ENCODE results near the gene LRMDA. TPM values are rescaled to one million over a fixed set of nuclear protein-coding genes. Genes with fewer than 3 reads are reported as not detected.

LRMDA gene
- total and polyA plus RNA-seq, 2 of the 4 experiments (the other 2 are of a cell fraction): 0.07 TPM; not detected in 1

GRCh38 chr10:75616076-75616475 is 184.7 kb downstream of the LRMDA start:
- BruUV-seq (replicated peaks): no TSS peak
- TF ChIP-seq FOS (IDR thresholded peaks at IDR 0.05; ENCODE audit: low read depth, low read length): no peak
- TF ChIP-seq CEBPB (IDR thresholded peaks at IDR 0.05; ENCODE audit: low read depth, low read length): no peak
- no peak for TF ChIP-seq BHLHE40 (IDR thresholded peaks at IDR 0.05; ENCODE audit: low read depth, low read length)
- TF ChIP-seq USF2 (IDR thresholded peaks at IDR 0.05; ENCODE audit: low read depth, low read length): no peak
- no peak for TF ChIP-seq RAD21 (IDR thresholded peaks at IDR 0.05; ENCODE audit: low read length)
- TF ChIP-seq ELK1 (IDR thresholded peaks at IDR 0.05; ENCODE audit: borderline replicate concordance, low read depth, low read length): no peak
- TF ChIP-seq POLR2A (IDR thresholded peaks at IDR 0.05; ENCODE audit: low read depth, low read length): no peak
- TF ChIP-seq CHD1 (IDR thresholded peaks at IDR 0.05; ENCODE audit: low read depth, low read length): no peak
- TF ChIP-seq MAFK (IDR thresholded peaks at IDR 0.05; ENCODE audit: low read depth, low read length): no peak
- no peak for TF ChIP-seq SMC3 (IDR thresholded peaks at IDR 0.05; ENCODE audit: low read depth, low read length)

More at GRCh38 chr10:75616076-75616475, 184.7 kb downstream of the LRMDA start:
- intact Hi-C loops (cut with micrococcal nuclease) (no loop called here), in situ Hi-C loops (cut with MboI; ENCODE audit: low sequenced_read_pairs) (no loop called here), dilution Hi-C loops (cut with HindIII; ENCODE audit: low sequenced_read_pairs, unreplicated experiment) (no loop called here)
- no peak overlapping the region for H2BK5ac ChIP-seq (ENCODE audit: low read depth, low read length, poor library complexity, severe bottlenecking)
- H3K4me1 ChIP-seq (ENCODE audit: control insufficient read depth, insufficient read depth, low read length): no peaks in the 10 kb centered on the region
- H2AFZ ChIP-seq (replicated peaks; ENCODE audit: low read length, poor library complexity): no peak overlapping the region
- no peak overlapping the region for H2BK20ac ChIP-seq (ENCODE audit: low read depth, low read length)
- no peak overlapping the region for H2AK5ac ChIP-seq (ENCODE audit: low read depth, low read length)
- no peak overlapping the region for H4K5ac ChIP-seq (ENCODE audit: low read depth, low read length)
- H2BK120ac ChIP-seq (ENCODE audit: low read depth, low read length): no peak overlapping the region
- ChIA-PET CTCF (no interaction called here), POLR2A (ENCODE audit: unreplicated experiment) (no interaction called here)
- no peak overlapping the region for H2AK9ac ChIP-seq (replicated peaks; ENCODE audit: low read depth, low read length, poor library complexity)
- H3K4me2 ChIP-seq (ENCODE audit: low read depth, low read length): no peak overlapping the region
- no CpG with 5 or more reads among the region's 3 CpGs for WGBS, 2 experiments (ENCODE audit: extremely low coverage in 2 of 2, insufficient read length in 1 of 2)
- H3K23ac ChIP-seq (ENCODE audit: low read depth, low read length): no peak overlapping the region
- no peak overlapping the region for H3K4me3 ChIP-seq (ENCODE audit: insufficient read depth, low read depth, low read length)
- H2BK15ac ChIP-seq (ENCODE audit: low read depth, low read length): no peak overlapping the region
- no peaks in the 10 kb centered on the region for H3K36me3 ChIP-seq (ENCODE audit: control insufficient read depth, insufficient read depth, low read length)
- H3K56ac ChIP-seq (ENCODE audit: extremely low read depth, insufficient read depth, low read length): no peak overlapping the region
- ATAC-seq (ENCODE audit: low read depth) (no peak), DNase-seq (no peak)
- H4K20me1 ChIP-seq (ENCODE audit: insufficient read depth, low read length): no peaks in the 10 kb centered on the region
- H3K79me1 ChIP-seq (ENCODE audit: low read depth in 1 of 2, low read length in 2 of 2): no peaks in the 10 kb centered on the region
- H3K9ac ChIP-seq (ENCODE audit: low read depth, low read length): no peak overlapping the region
- H3K4ac ChIP-seq (ENCODE audit: low read depth, low read length): no peak overlapping the region
- H3K27ac ChIP-seq (ENCODE audit: insufficient read depth, low read length): no peak overlapping the region
- H4K91ac ChIP-seq (ENCODE audit: insufficient read depth, low read depth, low read length): no peak overlapping the region
- no peaks in the 10 kb centered on the region for H3K9me3 ChIP-seq (ENCODE audit: control insufficient read depth, insufficient read depth, low read length)
- no peak overlapping the region for H3K14ac ChIP-seq (replicated peaks; ENCODE audit: low read depth, low read length)
- no peaks in the 10 kb centered on the region for H3K9me1 ChIP-seq (ENCODE audit: insufficient read depth, low read length)
- peaks cover 8% of the 10 kb centered on the region; the same call in 1 of the 2 replicates for H3K27me3 ChIP-seq (ENCODE audit: control insufficient read depth, insufficient read depth, low read length)
- no peak overlapping the region for H3K18ac ChIP-seq (ENCODE audit: low read depth, low read length)
- H4K8ac ChIP-seq (ENCODE audit: low read depth in 2 of 2, low read length in 2 of 2): no peak overlapping the region

Measured in IMR-90 (cell line).